GM19035 (cell line): ENCODE results near the gene STK11IP.

ENCODE experiments used
- ATAC-seq: cut with Tn5 transposase; IDR thresholded peaks from one replicate; pipeline ENCODE4 v1.9.1; 2021; ENCODE audit not compliant: unreplicated experiment

The STK11IP gene

GRCh38 chr2:219576505-219577388, 20.9 kb upstream of the STK11IP start:
- no peak for ATAC-seq

GRCh38 chr2:219578811-219579613, 18.6 kb upstream of the STK11IP start:
- ATAC-seq = no peak

DNA sequence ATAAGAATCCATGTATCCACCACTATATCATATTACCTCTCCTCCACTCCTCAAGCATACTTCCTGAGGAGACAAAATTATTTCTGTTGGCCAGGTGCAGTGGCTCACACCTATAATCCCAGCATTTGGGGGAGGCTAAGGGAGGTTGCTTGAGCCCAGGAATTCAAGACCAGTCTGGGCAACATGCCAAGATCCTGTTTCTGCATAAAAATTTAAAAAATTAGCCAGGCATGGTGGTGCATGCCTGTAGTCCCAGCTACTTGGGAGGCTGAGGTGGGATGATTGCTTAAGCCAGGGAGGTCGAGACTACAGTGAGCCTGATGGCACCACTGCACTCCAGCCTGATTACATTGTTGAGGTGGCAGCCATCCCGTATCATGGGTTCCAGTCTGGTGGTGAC, 16.3 kb upstream of the STK11IP start:
- no peak for ATAC-seq

DNA sequence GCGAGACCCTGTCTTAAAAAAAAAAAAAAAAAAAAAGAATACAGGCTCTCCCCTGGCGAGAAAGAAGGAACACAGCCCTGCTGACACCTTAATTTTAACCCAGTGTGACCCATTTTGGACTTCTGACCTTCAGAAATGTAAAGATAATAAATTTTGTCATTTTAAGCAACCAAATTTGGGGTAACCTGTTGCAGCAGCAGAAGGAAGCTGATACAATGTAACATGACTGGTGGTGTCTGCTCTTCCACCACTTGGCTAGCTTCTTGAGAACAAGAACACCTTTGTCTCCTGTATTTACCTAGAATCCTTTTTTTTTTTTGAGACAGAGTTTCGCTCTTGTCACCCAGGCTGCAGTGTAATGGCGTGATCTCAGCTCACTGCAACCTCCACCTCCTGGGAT, 6.6 kb upstream of the STK11IP start:
- no peak for ATAC-seq

GRCh38 chr2:219592736-219593135, 4.9 kb upstream of the STK11IP start:
- ATAC-seq = no peak

DNA sequence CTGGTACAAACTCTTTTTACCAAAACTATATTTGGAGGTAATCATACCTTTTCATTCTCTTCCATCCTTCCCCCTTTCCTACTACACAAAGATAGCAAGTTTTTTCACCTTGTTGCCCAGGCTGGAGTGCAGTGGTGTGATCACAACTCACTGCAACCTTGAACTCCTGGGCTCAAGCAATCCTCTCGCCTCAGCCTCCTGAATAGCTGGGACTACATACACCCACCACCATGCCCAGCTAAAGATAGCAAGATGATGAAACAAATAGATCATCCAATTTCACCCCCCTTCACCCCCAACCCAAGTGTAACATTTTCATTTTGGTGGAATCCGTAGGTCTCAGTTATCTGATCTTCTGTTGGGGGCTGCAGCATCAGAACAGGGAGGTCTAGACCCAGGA, 4.5 kb upstream of the STK11IP start:
- no peak for ATAC-seq

DNA sequence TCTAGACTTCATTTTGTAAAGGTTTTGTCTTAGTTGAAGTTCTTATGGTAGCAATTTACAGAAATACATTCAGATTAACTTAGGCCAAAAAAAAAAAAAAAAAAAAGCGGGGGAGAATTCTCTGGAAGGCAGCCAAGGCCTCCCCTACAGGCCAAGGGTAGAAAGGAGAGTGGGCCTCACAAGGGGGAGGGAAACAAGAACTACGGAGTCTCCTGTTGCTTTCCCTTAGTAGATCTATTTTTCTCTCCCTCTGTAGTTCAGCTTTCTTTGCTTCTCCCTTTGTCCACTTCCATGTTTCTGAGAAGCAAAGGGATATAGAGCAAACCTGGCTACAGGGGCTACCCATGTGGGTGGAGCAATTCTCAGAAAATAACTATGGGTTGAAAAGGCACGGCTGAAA, 2.4 kb upstream of the STK11IP start:
- ATAC-seq = no peak

GRCh38 chr2:219596954-219597551, 604 bp upstream of the STK11IP start:
- ATAC-seq = peak; percentile 2

DNA sequence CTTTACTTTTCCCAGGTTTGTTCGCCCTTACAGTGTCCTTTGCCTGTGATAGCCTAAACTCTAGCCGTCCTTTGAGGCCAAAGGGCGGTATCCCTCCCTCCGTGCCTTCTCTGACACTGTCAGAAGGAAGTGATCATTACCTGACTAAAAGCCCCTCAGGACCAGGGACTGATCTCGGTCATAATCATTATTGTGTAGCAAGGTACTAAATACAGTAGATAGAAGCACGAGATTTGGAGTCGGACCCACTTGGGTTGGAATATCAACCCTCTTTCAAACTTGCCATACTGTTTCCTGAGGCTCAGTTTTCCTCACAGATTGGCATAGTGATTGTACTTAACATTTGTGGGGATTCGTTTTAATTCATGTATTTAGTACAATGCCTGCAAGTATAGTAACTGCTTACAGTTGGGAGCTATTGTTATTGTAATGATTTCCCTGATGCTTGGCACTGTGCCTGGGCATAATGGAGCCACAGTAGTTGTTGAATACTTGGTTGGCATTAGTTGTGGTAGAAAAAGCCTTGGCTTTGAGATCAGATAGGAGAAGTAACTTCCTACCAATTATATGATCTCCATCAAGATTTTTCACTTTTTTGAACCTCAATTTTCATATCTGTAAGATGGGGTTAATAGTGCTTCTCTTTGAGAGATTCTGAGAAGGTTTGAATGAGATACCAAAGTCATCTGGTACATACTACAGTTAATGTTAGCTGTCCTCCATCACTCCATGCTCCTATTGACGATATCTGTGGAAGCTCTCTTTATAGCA, 836 bp downstream of the STK11IP start:
- peak; percentile 14 for ATAC-seq

DNA sequence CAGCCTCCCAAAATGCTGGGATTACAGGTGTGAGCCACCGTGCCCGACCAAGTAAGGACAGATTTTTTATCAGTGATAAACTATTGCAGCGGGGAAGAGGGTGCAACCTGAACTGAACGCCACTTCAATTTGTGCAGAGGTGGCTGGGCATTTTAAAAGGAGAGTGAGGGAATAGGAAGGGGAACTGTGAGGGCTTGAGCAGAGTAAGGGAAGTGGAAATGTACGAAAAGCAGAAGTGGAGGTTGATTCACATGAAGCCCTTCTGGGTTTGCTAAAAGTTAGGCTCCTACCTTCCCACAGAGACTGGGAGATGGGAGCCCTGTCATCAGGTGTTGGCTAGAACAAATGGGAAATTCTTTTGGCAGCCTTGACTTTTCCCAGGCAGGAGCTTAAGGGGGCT, 6.1 kb downstream of the STK11IP start:
- ATAC-seq = no peak

DNA sequence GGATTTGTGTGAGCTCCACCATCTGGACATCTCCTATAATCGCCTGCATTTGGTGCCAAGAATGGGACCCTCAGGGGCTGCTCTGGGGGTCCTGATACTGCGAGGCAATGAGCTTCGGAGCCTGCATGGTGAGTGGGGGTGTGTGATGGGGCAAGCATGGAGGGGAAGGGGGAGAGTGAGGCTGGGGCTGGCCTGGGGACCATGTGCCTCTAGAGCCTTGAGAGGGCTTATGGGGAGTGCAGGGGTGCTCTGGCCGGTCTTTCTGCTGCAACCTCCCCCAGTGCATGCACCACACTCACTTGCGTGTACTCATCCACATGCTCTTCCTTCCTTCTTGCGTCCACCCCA, 7.9 kb downstream of the STK11IP start:
- no peak for ATAC-seq

- ATAC-seq = no peak
Measured at GRCh38 chr2:219607931-219608330, 10.3 kb downstream of the STK11IP start.

DNA sequence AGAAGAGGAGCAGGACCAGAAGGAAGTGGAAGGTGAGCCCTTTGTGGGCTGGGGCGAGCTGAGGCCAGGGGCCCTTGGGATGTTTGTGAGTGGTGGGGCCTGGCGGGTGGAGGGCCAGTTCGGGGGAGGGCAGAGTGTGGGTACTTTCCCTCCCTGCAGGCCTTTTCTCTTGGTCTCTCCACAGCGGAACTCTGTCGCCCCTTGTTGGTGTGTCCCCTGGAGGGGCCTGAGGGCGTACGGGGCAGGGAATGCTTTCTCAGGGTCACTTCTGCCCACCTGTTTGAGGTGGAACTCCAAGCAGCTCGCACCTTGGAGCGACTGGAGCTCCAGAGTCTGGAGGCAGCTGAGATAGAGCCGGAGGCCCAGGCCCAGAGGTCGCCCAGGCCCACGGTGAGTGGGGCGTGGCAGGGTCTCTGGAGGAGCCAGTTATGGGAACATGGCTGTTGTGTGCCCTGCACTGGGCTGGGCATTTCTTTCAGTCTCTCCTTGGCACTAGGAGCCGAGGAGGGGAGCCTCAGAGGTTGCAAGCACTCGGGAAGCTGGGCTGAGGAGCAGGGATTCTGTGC, 10.8 kb downstream of the STK11IP start:
- no peak for ATAC-seq

DNA sequence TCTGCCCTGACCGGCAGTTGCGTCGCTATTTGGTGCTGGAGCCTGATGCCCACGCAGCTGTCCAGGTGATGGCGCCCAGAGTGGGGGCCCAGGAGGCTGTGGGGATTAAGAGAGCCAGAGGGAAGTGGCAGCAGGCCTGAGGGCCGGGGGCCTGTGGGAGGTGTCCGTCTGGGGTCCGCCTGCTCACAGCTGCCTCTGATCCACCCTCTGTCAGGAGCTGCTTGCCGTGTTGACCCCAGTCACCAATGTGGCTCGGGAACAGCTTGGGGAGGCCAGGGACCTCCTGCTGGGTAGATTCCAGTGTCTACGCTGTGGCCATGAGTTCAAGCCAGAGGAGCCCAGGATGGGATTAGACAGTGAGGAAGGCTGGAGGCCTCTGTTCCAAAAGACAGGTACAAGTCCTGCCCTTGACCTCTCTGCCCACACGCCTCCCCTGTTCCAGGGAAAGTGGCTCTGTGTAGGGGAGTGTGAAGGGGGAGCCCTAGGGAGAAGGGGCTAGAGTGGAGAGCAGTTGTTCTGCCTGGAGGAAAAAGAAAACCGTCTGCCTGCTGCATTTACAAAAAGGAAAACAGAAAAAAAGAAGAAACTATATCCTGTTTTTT, 11.6 kb downstream of the STK11IP start:
- no peak for ATAC-seq

DNA sequence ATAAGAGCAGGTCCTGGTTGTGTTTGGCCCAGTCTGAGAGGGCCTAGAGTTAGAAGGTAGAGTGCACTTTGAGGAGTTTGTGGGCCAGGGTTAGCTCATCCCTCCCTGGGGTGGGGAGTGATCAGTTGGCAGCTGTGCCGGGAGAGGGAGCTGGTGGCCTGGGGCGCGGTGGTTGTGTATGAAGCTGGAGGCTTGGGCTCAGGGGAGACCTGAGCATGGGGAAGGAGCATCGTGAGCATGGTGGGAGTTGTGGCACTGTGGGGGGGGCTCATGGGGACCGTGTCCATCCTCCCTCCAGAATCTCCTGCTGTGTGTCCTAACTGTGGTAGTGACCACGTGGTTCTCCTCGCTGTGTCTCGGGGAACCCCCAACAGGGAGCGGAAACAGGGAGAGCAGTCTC, 13.6 kb downstream of the STK11IP start:
- no peak for ATAC-seq

DNA sequence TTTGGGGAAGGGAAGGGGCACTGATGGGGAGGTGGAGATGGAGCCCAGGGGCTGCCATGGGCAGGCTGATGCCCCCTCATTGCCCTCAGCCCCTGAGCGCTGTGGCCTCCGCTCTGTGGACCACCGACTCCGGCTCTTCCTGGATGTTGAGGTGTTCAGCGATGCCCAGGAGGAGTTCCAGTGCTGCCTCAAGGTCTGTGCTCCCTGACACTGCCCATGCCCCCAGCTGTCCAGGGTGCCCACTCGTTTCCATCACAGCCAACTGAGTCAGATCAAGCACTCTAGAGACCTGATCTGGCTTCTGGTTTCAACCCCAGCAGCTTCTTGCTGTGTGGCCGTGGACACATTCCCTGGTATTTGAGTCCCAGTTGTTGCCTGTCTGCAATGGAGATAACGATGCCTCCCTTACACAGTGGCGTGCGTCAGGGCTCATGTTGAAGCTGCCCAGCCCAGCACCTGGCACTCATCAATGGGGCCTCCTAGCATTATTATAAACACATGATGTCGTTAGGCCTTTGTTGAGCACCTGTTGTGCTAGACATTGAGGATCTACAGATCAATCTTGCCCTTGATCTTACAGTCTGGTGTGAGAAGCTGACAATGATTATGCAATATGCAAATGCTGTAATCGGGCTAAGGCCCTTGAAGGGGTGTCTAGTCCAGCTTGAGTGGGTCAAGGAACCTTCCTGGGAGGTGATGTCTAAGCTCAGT, 14.4 kb downstream of the STK11IP start:
- ATAC-seq = no peak

- ATAC-seq = no peak
Measured at GRCh38 chr2:219612577-219613286, 15.1 kb downstream of the STK11IP start.

GRCh38 chr2:219613461-219614070, 15.9 kb downstream of the STK11IP start:
- no peak for ATAC-seq
